A549 (cell line): ENCODE results near the gene PPP2R3A. TPM values are rescaled to one million over a fixed set of nuclear protein-coding genes. Genes with fewer than 3 reads are reported as not detected.

ENCODE experiments used
- ATAC-seq, 2 experiments: fragments of 200-7000 bp in 1 of 2; fragments of >200 bp in 1 of 2; cut with Nextera tagmentation in 1 of 2; cut with Tn5 transposase in 1 of 2; 3 replicates each; pipeline versions ENCODE4 v1.8.0 to v1.9.1; 2018 to 2020; ENCODE audit warnings: mild to moderate bottlenecking in 1 of 2, moderate library complexity in 1 of 2
- CTCF ChIA-PET: fragments of 300-600 bp; sonication (Branson Sonifier 250); formaldehyde crosslinking; extraction: SDS; loops from one replicate; lab custom pipeline; 2021; ENCODE audit warnings: antibody characterized with exemption, inconsistent platforms; lab: Yijun Ruan, JAX
- POLR2A ChIA-PET: fragments of 350-600 bp; formaldehyde crosslinking; extraction: SDS; loops from one replicate; lab custom pipeline; 2021; ENCODE audit warnings: antibody characterized with exemption, inconsistent platforms; lab: Yijun Ruan, JAX
- DNase-seq, 2 experiments: peaks; one replicate each; pipeline versions ENCODE4 v3.0.0 to v3.0.0-alpha.2; 2011 to 2016; ENCODE audit warnings: low read depth in 1 of 2, low spot score in 1 of 2
- FAIRE-seq: peaks from 2 replicates; lab custom pipeline; 2011; peaks lifted over from hg19 to GRCh38; lab: Jason Lieb, UNC
- H3K27ac ChIP-seq, 2 experiments: fragments of >200 bp; sonication (Bioruptor Twin); formaldehyde crosslinking; 3 replicates each; pipeline ENCODE4 v1.5.1; 2016 to 2017
- H3K4me1 ChIP-seq: fragments of >200 bp; sonication (Bioruptor Twin); formaldehyde crosslinking; 3 replicates; pipeline ENCODE4 v1.6.1; 2016
- H3K4me2 ChIP-seq: fragments of >200 bp; sonication (Bioruptor Twin); formaldehyde crosslinking; 3 replicates; pipeline ENCODE4 v1.6.1; 2016
- H3K4me3 ChIP-seq: fragments of >200 bp; sonication (Bioruptor Twin); formaldehyde crosslinking; 3 replicates; pipeline ENCODE4 v1.5.1; 2016
- H3K9me3 ChIP-seq: fragments of >200 bp; sonication (Bioruptor Twin); formaldehyde crosslinking; 3 replicates; pipeline ENCODE4 v1.6.1; 2016
- ATOH8 ChIP-seq: fragments of 250-450 bp; sonication (Bioruptor Pico); IDR thresholded peaks from 2 replicates; pipeline ENCODE4 v1.5.0; 2020; ENCODE audit warnings: low read depth, mild to moderate bottlenecking, moderate library complexity
- BHLHE40 ChIP-seq: IDR thresholded peaks from 2 replicates; pipeline ENCODE4 v1.6.1; 2012; ENCODE audit warnings: low read depth, low read length, inconsistent platforms
- CEBPB ChIP-seq, 2 experiments: fragments of >200 bp in 1 of 2; sonication (Bioruptor Twin) in 1 of 2; formaldehyde crosslinking in 1 of 2; IDR thresholded peaks; 2 replicates each; pipeline ENCODE4 v1.6.1; 2012 to 2016
- CHD2 ChIP-seq: fragments of 150-350 bp; IDR thresholded peaks from 2 replicates; pipeline ENCODE4 v1.6.1; 2014; ENCODE audit warnings: low read length; ENCODE audit not compliant: partially characterized antibody
- CHD4 ChIP-seq: fragments of 200-600 bp; sonication (generic); IDR thresholded peaks from 2 replicates; pipeline ENCODE4 v1.6.1; 2016; ENCODE audit warnings: antibody characterized with exemption, mild to moderate bottlenecking, borderline replicate concordance
- ELK1 ChIP-seq: fragments of 150-350 bp; IDR thresholded peaks from 2 replicates; pipeline ENCODE4 v1.6.1; 2014; ENCODE audit warnings: low read depth, mild to moderate bottlenecking, low read length
- ESRRA ChIP-seq: fragments of 150-350 bp; IDR thresholded peaks from 2 replicates; pipeline ENCODE4 v1.6.1; 2014; ENCODE audit warnings: mild to moderate bottlenecking, low read length, borderline replicate concordance
- FOSB ChIP-seq: fragments of 250-450 bp; sonication (Bioruptor Pico); IDR thresholded peaks from 2 replicates; pipeline ENCODE4 v1.5.0; 2020; ENCODE audit warnings: mild to moderate bottlenecking, moderate library complexity
- FOXS1 ChIP-seq: fragments of 250-450 bp; sonication (Bioruptor Pico); IDR thresholded peaks from 2 replicates; pipeline ENCODE4 v1.5.0; 2020; ENCODE audit warnings: mild to moderate bottlenecking, moderate library complexity
- GATA3 ChIP-seq: IDR thresholded peaks from 2 replicates; pipeline ENCODE4 v1.6.1; 2012; ENCODE audit warnings: borderline replicate concordance
- HDAC2 ChIP-seq: fragments of 200-600 bp; sonication (generic); IDR thresholded peaks from 2 replicates; pipeline ENCODE4 v1.6.1; 2016
- HOXA7 ChIP-seq: fragments of 250-450 bp; sonication (Bioruptor Pico); IDR thresholded peaks from 2 replicates; pipeline ENCODE4 v1.5.0; 2020; ENCODE audit warnings: mild to moderate bottlenecking, moderate library complexity
- HOXB13 ChIP-seq: fragments of 250-450 bp; sonication (Bioruptor Pico); IDR thresholded peaks from 2 replicates; pipeline ENCODE4 v1.5.0; 2020; ENCODE audit warnings: low read depth, mild to moderate bottlenecking, moderate library complexity
- HOXB5 ChIP-seq: fragments of 250-450 bp; sonication (Bioruptor Pico); IDR thresholded peaks from 2 replicates; pipeline ENCODE4 v1.5.0; 2020; ENCODE audit warnings: mild to moderate bottlenecking, moderate library complexity
- JUN ChIP-seq, 2 experiments: fragments of >200 bp; sonication (Bioruptor Twin); formaldehyde crosslinking; IDR thresholded peaks; 2 replicates in 1 of 2; 3 replicates in 1 of 2; pipeline ENCODE4 v1.6.1; 2016 to 2017
- JUNB ChIP-seq: fragments of >200 bp; sonication (Bioruptor Twin); formaldehyde crosslinking; IDR thresholded peaks from 2 replicates; pipeline ENCODE4 v1.6.1; 2016
- NFE2L2 ChIP-seq: fragments of 150-350 bp; conservative IDR thresholded peaks from 2 replicates; pipeline ENCODE4 v1.6.1; 2014; ENCODE audit warnings: low read length
- NPAS2 ChIP-seq: fragments of 250-450 bp; sonication (Bioruptor Pico); IDR thresholded peaks from 2 replicates; pipeline ENCODE4 v1.8.0; 2022; ENCODE audit warnings: mild to moderate bottlenecking, moderate library complexity, borderline replicate concordance
- PBX3 ChIP-seq: IDR thresholded peaks from 2 replicates; pipeline ENCODE4 v1.6.1; 2012
- PHF8 ChIP-seq: fragments of 200-600 bp; sonication (generic); IDR thresholded peaks from 2 replicates; pipeline ENCODE4 v1.6.1; 2016; ENCODE audit warnings: low read depth, mild to moderate bottlenecking, antibody characterized with exemption, moderate library complexity, borderline replicate concordance
- POLR2A ChIP-seq: IDR thresholded peaks from 2 replicates; pipeline ENCODE4 v1.6.1; 2012; ENCODE audit warnings: mild to moderate bottlenecking, low read length
- POLR2AphosphoS2 ChIP-seq: conservative IDR thresholded peaks from 2 replicates; pipeline ENCODE4 v1.6.1; 2012; ENCODE audit warnings: low read length, improper control_type of control experiment, inconsistent platforms
- RAD21 ChIP-seq, 2 experiments: fragments of >200 bp in 1 of 2; sonication (Bioruptor Twin) in 1 of 2; formaldehyde crosslinking in 1 of 2; IDR thresholded peaks in 1 of 2; conservative IDR thresholded peaks in 1 of 2; 2 replicates in 1 of 2; 3 replicates in 1 of 2; pipeline ENCODE4 v1.6.1; 2012 to 2018; ENCODE audit warnings: inconsistent platforms in 1 of 2
- RFX5 ChIP-seq: fragments of 450-650 bp; IDR thresholded peaks from 2 replicates; pipeline ENCODE4 v1.7.1; 2014; ENCODE audit warnings: antibody characterized with exemption, mild to moderate bottlenecking, moderate library complexity
- RNF2 ChIP-seq: fragments of 200-600 bp; sonication (generic); IDR thresholded peaks from 2 replicates; pipeline ENCODE4 v1.6.1; 2016; ENCODE audit warnings: low read depth, mild to moderate bottlenecking, antibody characterized with exemption, moderate library complexity, borderline replicate concordance
- SMC3 ChIP-seq: fragments of >200 bp; sonication (Bioruptor Twin); formaldehyde crosslinking; IDR thresholded peaks from 3 replicates; pipeline ENCODE4 v1.6.1; 2018; ENCODE audit warnings: inconsistent platforms
- SREBF2 ChIP-seq: fragments of 450-650 bp; IDR thresholded peaks from 2 replicates; pipeline ENCODE4 v1.6.1; 2014; ENCODE audit warnings: mild to moderate bottlenecking, moderate library complexity
- ZC3H11A ChIP-seq: fragments of 450-650 bp; IDR thresholded peaks from 2 replicates; pipeline ENCODE4 v1.6.1; 2014; ENCODE audit warnings: antibody characterized with exemption, mild to moderate bottlenecking
- ZFP36 ChIP-seq: fragments of 450-650 bp; IDR thresholded peaks from 2 replicates; pipeline ENCODE4 v1.6.1; 2014; ENCODE audit warnings: borderline replicate concordance; ENCODE audit not compliant: partially characterized antibody
- ZSCAN20 ChIP-seq: fragments of 250-450 bp; sonication (Bioruptor Pico); IDR thresholded peaks from 2 replicates; pipeline ENCODE4 v1.8.0; 2022; ENCODE audit warnings: mild to moderate bottlenecking, moderate library complexity
- WGBS: methylation state at CpG from one replicate; pipeline ENCODE4 v1.1.6; 2017; ENCODE audit errors: missing lambda C conversion rate; 5-methylcytosine and 5-hydroxymethylcytosine counted together
- polyA plus RNA-seq, 4 experiments: library from polyadenylated mRNA; depleted of rRNA in 3 of 4; stranded (reverse); fragments of >200 nt; fragmentation: RNase III in 1 of 4; extraction: RNeasy Plus Mini Kit Qiagen cat#74134 plus additional on column Dnase treatment in 1 of 4; gene quantifications; 2 replicates in 3 of 4; 3 replicates in 1 of 4; pipeline ENCODE4 v1.2.3, GENCODE V29; 2011 to 2017
- TF ChIP-seq, protein P1 (sequence below): fragments of >200 bp; sonication (Bioruptor Twin); formaldehyde crosslinking; IDR thresholded peaks from 3 replicates; pipeline ENCODE4 v1.6.1; 2016

Gene PPP2R3A
- polyA plus RNA-seq, 2 of the 4 experiments (the other 2 are of a cell fraction) = 1.9 to 3.2 TPM

DNA sequence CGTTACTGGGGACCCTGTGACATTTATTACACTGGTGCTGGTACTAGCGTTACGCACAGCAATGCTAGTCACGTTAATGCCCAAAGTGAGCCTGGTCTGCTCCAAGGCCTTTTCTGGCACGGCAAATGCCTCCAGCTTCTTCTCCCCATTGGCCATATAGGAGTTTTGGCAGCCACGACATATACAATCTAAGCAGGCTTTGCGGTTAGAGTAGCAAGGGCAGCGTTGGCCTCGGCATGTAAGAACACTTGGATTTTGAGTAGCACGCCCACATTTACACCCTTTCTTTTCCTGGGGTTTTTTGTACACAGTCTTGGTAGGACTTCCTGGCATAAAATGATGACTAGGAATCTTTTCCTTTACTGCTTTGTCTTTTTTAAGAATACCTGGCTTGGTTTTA is 185.7 kb downstream of the PPP2R3A start:
- H3K4me3 ChIP-seq = no peak overlapping the region
- POLR2A ChIA-PET = no interaction called here
- DNase-seq = no peak
- no peaks in the 10 kb centered on the region for H3K9me3 ChIP-seq
- peaks cover 35% of the 10 kb centered on the region for H3K4me1 ChIP-seq
- H3K27ac ChIP-seq = no peak overlapping the region
- TF ChIP-seq BHLHE40 (no peak), GATA3 (no peak), PHF8 (no peak), FOSB (no peak), ESRRA (no peak), NPAS2 (CRISPR knock-in tag) (no peak), SMC3 (no peak), HOXB5 (CRISPR knock-in tag) (no peak), RNF2 (no peak), CEBPB (IDR thresholded peaks at IDR 0.05) (no peak), ZFP36 (no peak), PBX3 (no peak), ZC3H11A (no peak), POLR2AphosphoS2 (no peak), HOXB13 (CRISPR knock-in tag) (no peak), HDAC2 (no peak), ELK1 (no peak), SREBF2 (no peak)
- TF ChIP-seq, protein P1, sequence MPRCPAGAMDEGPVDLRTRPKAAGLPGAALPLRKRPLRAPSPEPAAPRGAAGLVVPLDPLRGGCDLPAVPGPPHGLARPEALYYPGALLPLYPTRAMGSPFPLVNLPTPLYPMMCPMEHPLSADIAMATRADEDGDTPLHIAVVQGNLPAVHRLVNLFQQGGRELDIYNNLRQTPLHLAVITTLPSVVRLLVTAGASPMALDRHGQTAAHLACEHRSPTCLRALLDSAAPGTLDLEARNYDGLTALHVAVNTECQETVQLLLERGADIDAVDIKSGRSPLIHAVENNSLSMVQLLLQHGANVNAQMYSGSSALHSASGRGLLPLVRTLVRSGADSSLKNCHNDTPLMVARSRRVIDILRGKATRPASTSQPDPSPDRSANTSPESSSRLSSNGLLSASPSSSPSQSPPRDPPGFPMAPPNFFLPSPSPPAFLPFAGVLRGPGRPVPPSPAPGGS = no peak
- 94% methylated on average over 10 of the region's 10 CpGs for WGBS
- CTCF ChIA-PET = interaction anchor here (0.8 to 1.5 kb wide), 2 partner anchors 12 to 240 kb away, joined by 3 read pairs; no protein-coding TSS in a partner anchor
- H3K4me2 ChIP-seq = no peak overlapping the region
- no peak for ATAC-seq
- no peak for FAIRE-seq

DNA sequence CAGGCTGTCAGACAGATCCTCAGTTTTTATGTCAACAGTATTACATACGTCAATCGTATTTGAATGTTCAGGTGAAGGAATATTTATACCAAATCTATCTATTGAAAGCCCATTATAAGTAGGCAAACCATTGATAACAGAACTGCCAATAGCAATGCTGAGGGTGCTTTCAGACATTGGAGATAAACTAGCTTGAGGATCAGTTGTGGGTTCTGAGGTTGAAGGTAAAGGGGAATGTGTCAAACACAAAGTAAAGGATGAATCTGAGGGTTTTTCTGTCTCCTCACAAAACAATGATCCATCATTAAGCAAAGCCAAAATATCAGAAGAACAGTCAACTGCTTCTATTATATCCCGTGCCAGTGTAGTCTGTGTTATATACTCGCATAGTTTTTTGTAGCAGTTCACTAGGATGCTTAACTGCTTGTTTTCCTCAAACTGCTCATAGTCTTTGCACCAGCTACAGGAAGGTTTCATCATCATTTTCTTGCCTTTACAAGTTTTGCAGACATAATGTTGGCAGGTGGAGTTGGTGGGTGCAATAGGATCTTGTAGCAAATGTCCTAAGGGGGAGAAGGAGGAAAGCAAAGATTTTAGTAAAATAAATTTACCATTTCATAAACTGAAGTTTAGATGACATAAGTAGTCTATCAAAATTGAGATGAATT is 186.8 kb downstream of the PPP2R3A start:
- Histone ChIP-seq H3K4me3 (no peak overlapping the region), H3K9me3 (no peaks in the 10 kb centered on the region), H3K27ac (no peak overlapping the region), H3K4me1 (peaks cover 27% of the 10 kb centered on the region), H3K4me2 (no peak overlapping the region)
- whole genome bisulfite sequencing = 86% methylated on average over 4 of the region's 4 CpGs
- POLR2A ChIA-PET = no interaction called here
- no peak for DNase-seq
- CTCF ChIA-PET = no interaction called here
- no peak for FAIRE-seq
- TF ChIP-seq RAD21 (conservative IDR thresholded peaks at IDR 0.05 in 1 of 2, IDR thresholded peaks at IDR 0.05 in 1 of 2) (no peak), ZC3H11A (no peak)
- ATAC-seq = no peak

DNA sequence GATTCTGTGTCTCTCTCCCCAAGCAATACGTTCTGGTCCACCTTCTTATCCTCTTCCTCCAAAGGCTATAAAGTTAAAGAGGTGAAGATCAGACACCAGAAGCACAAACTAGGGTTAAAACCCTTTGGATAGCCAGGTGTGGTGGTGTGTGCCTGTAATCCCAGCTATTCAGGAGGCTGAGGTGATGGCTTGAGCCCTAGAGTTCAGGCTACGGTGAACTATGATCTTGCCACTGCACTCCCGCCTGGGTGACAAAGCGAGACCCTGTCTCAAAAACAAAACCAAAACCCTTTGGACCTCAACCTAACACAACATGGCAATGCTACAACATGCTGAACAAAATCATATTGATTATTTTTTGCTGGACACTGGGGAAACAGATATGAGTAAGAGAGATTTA is 187.4 kb downstream of the PPP2R3A start:
- no peak for ATAC-seq

More for the DNA sequence above, 187.4 kb downstream of the PPP2R3A start:
- no peak overlapping the region for H3K4me3 ChIP-seq
- FAIRE-seq (no peak), DNase-seq (no peak)
- WGBS = 82% methylated on average over 4 of the region's 4 CpGs
- no peak for TF ChIP-seq NFE2L2
- TF ChIP-seq FOXS1 (CRISPR knock-in tag) = no peak
- no peak for TF ChIP-seq ZSCAN20 (CRISPR knock-in tag)
- no peak for TF ChIP-seq CEBPB (IDR thresholded peaks at IDR 0.05)
- no peak for TF ChIP-seq JUNB
- TF ChIP-seq, protein P1 = no peak
- TF ChIP-seq POLR2AphosphoS2 = no peak
- no peak for TF ChIP-seq POLR2A
- no peak for TF ChIP-seq CHD4
- no peak for TF ChIP-seq ATOH8 (CRISPR knock-in tag)
- TF ChIP-seq RFX5 = no peak
- TF ChIP-seq CHD2 = no peak
- no peak for TF ChIP-seq JUN (IDR thresholded peaks at IDR 0.05)
- TF ChIP-seq ZC3H11A = no peak
- TF ChIP-seq HOXA7 (CRISPR knock-in tag) = no peak
- H3K27ac ChIP-seq = no peak overlapping the region
- POLR2A ChIA-PET = no interaction called here
- CTCF ChIA-PET = no interaction called here
- H3K4me2 ChIP-seq = no peak overlapping the region
- no peaks in the 10 kb centered on the region for H3K9me3 ChIP-seq
- peaks cover 21% of the 10 kb centered on the region for H3K4me1 ChIP-seq
